Activated naive CD8-positive, alpha-beta T cell treated with anti-CD3 and anti-CD28 coated beads, Interleukin-2, amount 50 U/mL, for 24 hours (primary cell): Measurements from ENCODE around the gene ZNF333.
"Not testable (repeated sequence)": the region's sequence is repeated elsewhere in the genome, so short reads cannot be mapped to it uniquely, and the experiment has no call there.

ENCODE experiments used
- ATAC-seq: fragments of 150-1000 bp; cut with Tn5 transposase; one replicate; pipeline ENCODE4 v1.10.0; 2021
- DNase-seq: peaks from one replicate; pipeline ENCODE4 v3.0.0; 2021
- H3K27ac Mint-ChIP-seq: one replicate; pipeline ENCODE4 v1.8.0; 2021; ENCODE audit warnings: mild to moderate bottlenecking, mixed read lengths
- H3K27me3 Mint-ChIP-seq: one replicate; pipeline ENCODE4 v1.8.0; 2021; ENCODE audit warnings: mixed read lengths
- H3K36me3 Mint-ChIP-seq: one replicate; pipeline ENCODE4 v1.8.0; 2021; ENCODE audit warnings: low read depth, mixed read lengths
- H3K4me1 Mint-ChIP-seq: one replicate; pipeline ENCODE4 v1.8.0; 2021; ENCODE audit warnings: mixed read lengths
- H3K4me3 Mint-ChIP-seq: one replicate; pipeline ENCODE4 v1.8.0; 2021; ENCODE audit warnings: mild to moderate bottlenecking, moderate library complexity, mixed read lengths
- H3K9me3 Mint-ChIP-seq: one replicate; pipeline ENCODE4 v1.8.0; 2021; ENCODE audit warnings: mixed read lengths

Gene ZNF333

GRCh38 chr19:14728595-14728994, 38.7 kb downstream of the ZNF333 start:
- H3K9me3 Mint-ChIP-seq: peaks cover 46% of the 10 kb centered on the region

GRCh38 chr19:14731200-14731599, 41.4 kb downstream of the ZNF333 start:
- no peaks in the 10 kb centered on the region for H3K4me1 Mint-ChIP-seq
- H3K4me3 Mint-ChIP-seq: no peak overlapping the region
- H3K9me3 Mint-ChIP-seq: peaks cover 32% of the 10 kb centered on the region
- H3K36me3 Mint-ChIP-seq: peaks cover 8% of the 10 kb centered on the region
- H3K27ac Mint-ChIP-seq: no peak overlapping the region
- DNase-seq: no peak
- peaks cover 2% of the 10 kb centered on the region for H3K27me3 Mint-ChIP-seq
- ATAC-seq: no peak

More at GRCh38 chr19:14728595-14728994, 38.7 kb downstream of the ZNF333 start:
- Mint-ChIP-seq H3K4me1 (no peaks in the 10 kb centered on the region), H3K27ac (no peak overlapping the region), H3K4me3 (no peak overlapping the region), H3K36me3 (peaks cover 19% of the 10 kb centered on the region), H3K27me3 (peaks cover 2% of the 10 kb centered on the region)
- DNase-seq: no peak
- ATAC-seq: no peak

- no peak for ATAC-seq
- H3K27ac Mint-ChIP-seq: no peak overlapping the region
- no peaks in the 10 kb centered on the region for H3K4me1 Mint-ChIP-seq
- no peak for DNase-seq
- H3K9me3 Mint-ChIP-seq: peaks cover 26% of the 10 kb centered on the region
- no peak overlapping the region for H3K4me3 Mint-ChIP-seq
- peaks cover 4% of the 10 kb centered on the region for H3K36me3 Mint-ChIP-seq
- peaks cover 2% of the 10 kb centered on the region for H3K27me3 Mint-ChIP-seq
These were observed 42.7 kb downstream of the ZNF333 start for GRCh38 chr19:14732510-14732909.

DNA sequence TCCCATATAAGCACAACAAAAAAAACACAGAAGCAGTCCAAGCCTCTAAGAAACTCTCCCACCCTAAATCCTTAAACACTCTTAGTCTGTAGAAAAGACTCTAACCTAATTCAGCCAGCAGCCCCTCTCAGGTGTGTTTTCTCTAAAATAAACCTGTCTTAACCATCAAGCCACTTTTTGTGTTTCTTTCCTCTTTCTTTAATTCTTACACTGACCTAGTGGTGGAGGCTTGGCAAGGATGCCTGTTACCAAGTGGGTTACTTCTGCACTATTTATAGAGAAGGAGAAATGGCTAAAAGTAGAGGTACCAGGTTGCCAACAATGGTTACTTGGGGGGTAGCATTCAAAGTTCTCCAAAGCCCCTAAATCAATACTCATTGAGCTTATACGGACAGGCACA, 43.7 kb downstream of the ZNF333 start:
- Mint-ChIP-seq H3K4me3 (no peak overlapping the region), H3K36me3 (no peaks in the 10 kb centered on the region), H3K27ac (no peak overlapping the region), H3K9me3 (peaks cover 20% of the 10 kb centered on the region), H3K27me3 (peaks cover 2% of the 10 kb centered on the region), H3K4me1 (no peaks in the 10 kb centered on the region)
- DNase-seq (no peak), ATAC-seq (no peak)

- no peak for DNase-seq
These were observed 46.1 kb downstream of the ZNF333 start for GRCh38 chr19:14735915-14736314.

DNA sequence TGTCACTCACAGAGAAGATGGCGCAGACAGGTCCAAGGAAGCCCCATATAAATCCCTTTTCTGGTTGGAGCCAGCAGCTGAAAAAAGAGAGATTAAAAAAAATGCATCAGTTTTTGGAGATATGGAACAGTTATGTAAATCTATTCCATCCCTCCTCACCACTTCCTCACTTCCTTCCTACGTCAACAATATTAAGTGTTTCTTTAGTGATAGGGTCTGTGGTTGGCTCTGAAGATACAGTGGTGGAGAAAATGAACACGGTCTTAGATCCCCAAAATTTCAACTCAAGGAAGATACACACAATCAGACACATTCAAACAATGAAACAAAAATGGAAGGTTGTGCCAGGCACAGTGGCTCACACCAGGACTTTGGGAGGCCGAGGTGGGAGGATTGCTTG, 57.0 kb downstream of the ZNF333 start:
- Mint-ChIP-seq H3K9me3 (no peaks in the 10 kb centered on the region), H3K27ac (no peak overlapping the region), H3K4me3 (no peak overlapping the region), H3K27me3 (no peaks in the 10 kb centered on the region), H3K4me1 (no peaks in the 10 kb centered on the region), H3K36me3 (peaks cover 3% of the 10 kb centered on the region)
- ATAC-seq (no peak), DNase-seq (no peak)

More at GRCh38 chr19:14735915-14736314, 46.1 kb downstream of the ZNF333 start:
- H3K36me3 Mint-ChIP-seq: peaks cover 2% of the 10 kb centered on the region
- ATAC-seq: no peak
- peaks cover 3% of the 10 kb centered on the region for H3K9me3 Mint-ChIP-seq
- H3K4me1 Mint-ChIP-seq: no peaks in the 10 kb centered on the region
- no peak overlapping the region for H3K27ac Mint-ChIP-seq
- no peak overlapping the region for H3K4me3 Mint-ChIP-seq
- H3K27me3 Mint-ChIP-seq: peaks cover 2% of the 10 kb centered on the region

DNA sequence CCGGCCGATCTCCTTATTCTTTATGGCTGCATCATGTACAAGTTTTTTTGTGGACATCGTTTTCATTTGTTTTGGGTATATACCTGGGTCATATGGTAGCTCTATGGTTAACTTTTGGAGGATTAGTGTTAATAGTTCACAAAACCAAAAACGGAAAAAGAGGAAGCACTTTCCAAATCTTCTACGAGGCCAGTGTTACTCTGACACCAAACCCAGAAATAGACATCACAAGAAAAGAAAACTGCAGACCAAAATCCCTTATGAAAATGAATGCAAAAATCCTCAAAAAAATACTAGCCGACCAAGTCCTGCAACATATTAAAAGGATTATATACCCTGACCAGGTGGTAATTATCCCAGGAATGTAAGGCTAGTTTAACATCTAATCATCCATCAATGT, 58.8 kb downstream of the ZNF333 start:
- ATAC-seq (no peak), DNase-seq (no peak)
- H3K9me3 Mint-ChIP-seq: no peaks in the 10 kb centered on the region
- H3K27me3 Mint-ChIP-seq: no peaks in the 10 kb centered on the region
- H3K36me3 Mint-ChIP-seq: peaks cover 3% of the 10 kb centered on the region
- H3K4me3 Mint-ChIP-seq: no peak overlapping the region
- no peak overlapping the region for H3K27ac Mint-ChIP-seq
- H3K4me1 Mint-ChIP-seq: no peaks in the 10 kb centered on the region

- H3K36me3 Mint-ChIP-seq: no peaks in the 10 kb centered on the region
- no peak overlapping the region for H3K27ac Mint-ChIP-seq
- H3K4me3 Mint-ChIP-seq: no peak overlapping the region
- ATAC-seq: no peak
- DNase-seq: no peak
- H3K4me1 Mint-ChIP-seq: no peaks in the 10 kb centered on the region
- H3K27me3 Mint-ChIP-seq: no peaks in the 10 kb centered on the region
- no peaks in the 10 kb centered on the region for H3K9me3 Mint-ChIP-seq
These were observed 69.0 kb downstream of the ZNF333 start for GRCh38 chr19:14758816-14759215.

DNA sequence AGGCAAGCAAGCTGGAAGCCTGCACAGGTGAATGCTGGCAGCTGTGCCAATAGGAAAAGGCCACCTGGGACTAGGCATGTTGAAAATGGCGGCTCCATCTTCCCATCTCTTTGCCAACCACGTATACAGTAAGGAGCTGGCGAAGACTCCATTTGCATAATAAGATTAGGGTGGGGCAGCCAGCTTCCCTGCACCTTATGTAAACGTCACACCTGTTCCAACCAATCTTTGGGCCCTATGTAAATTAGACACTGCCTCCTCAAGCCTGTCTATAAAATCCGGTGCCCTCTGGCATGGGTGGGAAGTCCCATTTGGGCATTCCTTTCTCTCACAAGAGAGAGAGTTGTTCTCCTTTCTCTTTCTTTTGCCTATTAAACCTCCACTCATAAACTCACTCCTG, 71.8 kb downstream of the ZNF333 start:
- Mint-ChIP-seq H3K9me3 (no peaks in the 10 kb centered on the region), H3K27ac (no peak overlapping the region), H3K27me3 (peaks cover 7% of the 10 kb centered on the region), H3K36me3 (peaks cover 4% of the 10 kb centered on the region), H3K4me1 (peaks cover 2% of the 10 kb centered on the region), H3K4me3 (no peak overlapping the region)
- no peak for ATAC-seq
- no peak for DNase-seq

GRCh38 chr19:14762111-14762510, 72.3 kb downstream of the ZNF333 start:
- peaks cover 2% of the 10 kb centered on the region for H3K4me1 Mint-ChIP-seq
- H3K36me3 Mint-ChIP-seq: peaks cover 4% of the 10 kb centered on the region
- no peak for DNase-seq
- H3K4me3 Mint-ChIP-seq: no peak overlapping the region
- ATAC-seq: no peak
- no peak overlapping the region for H3K27ac Mint-ChIP-seq
- peaks cover 7% of the 10 kb centered on the region for H3K27me3 Mint-ChIP-seq
- H3K9me3 Mint-ChIP-seq: no peaks in the 10 kb centered on the region

- H3K36me3 Mint-ChIP-seq: peaks cover 4% of the 10 kb centered on the region
- no peak overlapping the region for H3K27ac Mint-ChIP-seq
- ATAC-seq (no peak), DNase-seq (no peak)
- H3K27me3 Mint-ChIP-seq: peaks cover 7% of the 10 kb centered on the region
- no peaks in the 10 kb centered on the region for H3K9me3 Mint-ChIP-seq
- H3K4me1 Mint-ChIP-seq: peaks cover 2% of the 10 kb centered on the region
- no peak overlapping the region for H3K4me3 Mint-ChIP-seq
These were observed 73.8 kb downstream of the ZNF333 start for GRCh38 chr19:14763497-14764145.

DNA sequence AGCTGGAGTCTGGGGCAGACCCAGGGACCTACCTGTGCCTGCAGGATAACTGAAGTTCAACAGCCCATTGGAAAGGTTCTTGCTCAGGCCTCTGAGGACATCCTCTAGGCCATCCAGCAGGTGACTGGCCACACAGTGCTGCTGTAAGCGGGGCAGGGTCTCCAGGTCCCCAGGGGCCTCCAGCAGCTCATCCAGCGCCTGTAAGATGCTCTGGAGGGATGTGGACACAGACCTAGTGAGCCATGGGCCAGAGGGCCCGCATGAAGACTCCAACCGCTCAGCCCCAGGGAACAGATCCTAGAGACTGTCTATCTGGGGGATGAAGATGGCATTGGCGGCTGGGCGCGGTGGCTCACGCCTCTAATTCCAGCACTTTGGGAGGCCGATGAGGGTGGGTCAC, 74.6 kb downstream of the ZNF333 start:
- Mint-ChIP-seq H3K27me3 (peaks cover 7% of the 10 kb centered on the region), H3K9me3 (no peaks in the 10 kb centered on the region), H3K4me1 (peaks cover 2% of the 10 kb centered on the region), H3K4me3 (no peak overlapping the region), H3K36me3 (peaks cover 4% of the 10 kb centered on the region), H3K27ac (no peak overlapping the region)
- no peak for ATAC-seq
- DNase-seq: no peak

DNA sequence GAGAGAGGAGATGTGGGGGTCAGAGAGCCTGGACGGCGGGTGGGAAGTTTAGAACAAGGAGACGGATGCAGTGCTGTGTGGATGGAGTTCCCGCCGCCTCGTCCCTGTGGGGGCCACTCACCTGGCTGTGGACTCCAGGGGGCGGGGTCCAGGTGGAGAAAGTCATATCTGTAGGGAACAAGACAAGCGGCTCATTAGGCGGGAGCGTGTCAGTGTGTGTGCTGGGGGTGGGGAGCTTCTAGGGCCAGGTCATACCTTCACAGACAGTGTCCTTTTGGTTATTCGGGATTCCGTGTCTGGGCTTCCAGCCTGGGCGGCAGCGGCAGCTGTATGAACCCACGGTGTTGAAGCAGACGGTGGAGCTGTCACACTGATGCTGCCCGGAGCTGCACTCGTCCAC, 75.6 kb downstream of the ZNF333 start:
- not testable (repeated sequence) for H3K4me1 Mint-ChIP-seq, DNase-seq, H3K27me3 Mint-ChIP-seq, H3K27ac Mint-ChIP-seq, H3K36me3 Mint-ChIP-seq, H3K9me3 Mint-ChIP-seq, H3K4me3 Mint-ChIP-seq
- peak; percentile 23 for ATAC-seq

DNA sequence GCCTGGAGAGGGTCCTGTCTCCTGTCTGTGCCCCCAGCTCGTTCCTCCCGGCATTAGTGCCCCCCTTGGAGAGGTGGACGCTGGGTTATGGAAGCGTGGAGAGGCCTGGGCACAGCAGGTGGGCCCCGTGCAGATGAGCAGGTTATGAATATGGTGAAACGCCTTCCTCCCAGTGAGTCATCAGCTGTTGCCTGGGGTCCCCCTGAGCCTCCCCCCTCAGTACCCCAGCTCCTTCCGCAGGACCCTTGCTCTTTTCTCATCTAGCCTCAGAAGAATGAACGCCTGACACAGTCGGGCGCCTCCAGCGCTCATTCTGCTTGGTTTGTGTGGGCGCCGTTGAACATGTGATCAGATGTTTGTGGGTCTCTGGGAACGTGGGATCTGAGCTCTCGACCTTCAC, 76.0 kb downstream of the ZNF333 start:
- H3K27ac Mint-ChIP-seq, DNase-seq, H3K9me3 Mint-ChIP-seq, H3K27me3 Mint-ChIP-seq, H3K36me3 Mint-ChIP-seq, H3K4me3 Mint-ChIP-seq, H3K4me1 Mint-ChIP-seq: not testable (repeated sequence)
- ATAC-seq: peak; percentile 27

GRCh38 chr19:14767466-14767971, 77.7 kb downstream of the ZNF333 start:
- Mint-ChIP-seq H3K9me3 (no peaks in the 10 kb centered on the region), H3K27ac (no peak overlapping the region), H3K36me3 (peaks cover 4% of the 10 kb centered on the region), H3K4me3 (no peak overlapping the region), H3K4me1 (peaks cover 2% of the 10 kb centered on the region), H3K27me3 (peaks cover 8% of the 10 kb centered on the region)
- no peak for ATAC-seq
- no peak for DNase-seq

- ATAC-seq (no peak), DNase-seq (no peak)
- H3K27ac Mint-ChIP-seq: no peak overlapping the region
- H3K27me3 Mint-ChIP-seq: peaks cover 8% of the 10 kb centered on the region
- no peaks in the 10 kb centered on the region for H3K9me3 Mint-ChIP-seq
- H3K36me3 Mint-ChIP-seq: peaks cover 4% of the 10 kb centered on the region
- H3K4me1 Mint-ChIP-seq: peaks cover 2% of the 10 kb centered on the region
- no peak overlapping the region for H3K4me3 Mint-ChIP-seq
These were observed 78.2 kb downstream of the ZNF333 start for GRCh38 chr19:14768001-14768400.
